Esophagus squamous epithelium (tissue), 5 donors: ENCODE measurements around the gene CREG1. TPM values are rescaled to one million over a fixed set of nuclear protein-coding genes. Genes with fewer than 3 reads are reported as not detected.

Source experiments
- DNase-seq: peaks from one replicate; lab custom pipeline; 2025; lab: John Stamatoyannopoulos, UW
- H3K27ac ChIP-seq, 4 donors: fragments of 200-600 bp; sonication (generic); one replicate each; pipeline ENCODE4 v1.5.1; 2016 to 2019; ENCODE audit warnings: mild to moderate bottlenecking in 1 of 4
- H3K27me3 ChIP-seq, 4 donors: fragments of 200-600 bp; sonication (generic); 1 replicate in 3 of 4; 2 replicates in 1 of 4; pipeline versions ENCODE4 v1.5.1 to v1.6.0; 2017 to 2021; ENCODE audit warnings: antibody characterized with exemption in 1 of 4
- H3K36me3 ChIP-seq, 3 donors: fragments of 200-600 bp; sonication (generic); one replicate each; pipeline ENCODE4 v1.5.1; 2016 to 2019
- H3K4me1 ChIP-seq, 3 donors: fragments of 200-600 bp; sonication (generic); one replicate each; pipeline ENCODE4 v1.5.1; 2017 to 2019
- H3K4me3 ChIP-seq, 4 donors: fragments of 200-600 bp; sonication (generic); 1 replicate in 3 of 4; 2 replicates in 1 of 4; pipeline ENCODE4 v1.5.1; 2016 to 2019; ENCODE audit warnings: mild to moderate bottlenecking in 2 of 4, moderate library complexity in 1 of 4
- H3K9me3 ChIP-seq, 3 donors: fragments of 200-600 bp; sonication (generic); one replicate each; pipeline ENCODE4 v1.5.1; 2016 to 2019
- CTCF ChIP-seq, 6 experiments: fragments of 450-650 bp in 4 of 6; fragments of 200-600 bp in 2 of 6; sonication (generic) in 2 of 6; IDR thresholded peaks; one replicate each; pipeline ENCODE4 v1.5.1; 2016 to 2019; ENCODE audit warnings: antibody characterized with exemption in 6 of 6, mild to moderate bottlenecking in 4 of 6, moderate library complexity in 4 of 6
- POLR2A ChIP-seq, 4 donors: fragments of 450-650 bp; IDR thresholded peaks; one replicate each; pipeline ENCODE4 v1.6.1; 2017; ENCODE audit warnings: antibody characterized with exemption in 4 of 4, mild to moderate bottlenecking in 4 of 4, moderate library complexity in 3 of 4
- WGBS, 2 donors: methylation state at CpG; one replicate each; pipeline ENCODE4 v1.1.5; 2018; 5-methylcytosine and 5-hydroxymethylcytosine counted together
- intact Hi-C: fragments of 100-400 bp; cut with DNase I; formaldehyde crosslinking; loops from one replicate; pipeline ENCODE4 v1.15.0; 2022
- total RNA-seq, 4 donors: library from RNA; depleted of rRNA; stranded (reverse); fragments of >200 nt; gene quantifications; one replicate each; pipeline ENCODE4 v1.1.0, GENCODE V29; 2016
- donor health status: DM: yes; HTN: yes; CAD: no.

The CREG1 gene
- total RNA-seq, 4 donors from 2014 or later, result 110 to 203 (median 175) TPM

GRCh38 chr1:167538657-167539056 is 14.9 kb downstream of the CREG1 start:
- no peaks in the 10 kb centered on the region for H3K27me3 ChIP-seq
- H3K9me3 ChIP-seq, result no peaks in the 10 kb centered on the region
- H3K4me3 ChIP-seq, result no peak overlapping the region
- no peak overlapping the region for H3K27ac ChIP-seq
- no peak for TF ChIP-seq CTCF (IDR thresholded peaks at IDR 0.05)
- no peak for TF ChIP-seq POLR2A (IDR thresholded peaks at IDR 0.05)
- peaks cover 0 to 25% (median 0%) of the 10 kb centered on the region in 3 donors for H3K36me3 ChIP-seq
- peaks cover 0 to 43% (median 15%) of the 10 kb centered on the region in 3 donors for H3K4me1 ChIP-seq
- intact Hi-C loops, result loop anchor here (10.0 kb wide), 1 partner anchor 474 kb away; no protein-coding TSS in a partner anchor
- DNase-seq, result no peak
- WGBS, 2 donors, result 49 to 55% methylated on average over 5 of the region's 5 CpGs

GRCh38 chr1:167533851-167534300 is 19.7 kb downstream of the CREG1 start:
- TF ChIP-seq CTCF (IDR thresholded peaks at IDR 0.05) (peak; percentile 62 to 91 (median 83)), POLR2A (IDR thresholded peaks at IDR 0.05) (no peak)
- no peak overlapping the region for H3K27ac ChIP-seq
- H3K4me3 ChIP-seq, result no peak overlapping the region
- no peaks in the 10 kb centered on the region for H3K36me3 ChIP-seq
- WGBS, 2 donors, result 0 to 20% methylated on average over 4 to 7 of the region's 8 CpGs
- intact Hi-C loops, result loop anchor here (10.0 kb wide), 1 partner anchor 469 kb away; no protein-coding TSS in a partner anchor
- DNase-seq, result peak; percentile 17
- H3K9me3 ChIP-seq, result no peaks in the 10 kb centered on the region
- H3K4me1 ChIP-seq, result peaks cover 0 to 14% (median 3%) of the 10 kb centered on the region in 3 donors
- H3K27me3 ChIP-seq, result no peaks in the 10 kb centered on the region

- Histone ChIP-seq H3K4me3 (no peak overlapping the region), H3K4me1 (peaks cover 0 to 9% (median 3%) of the 10 kb centered on the region in 3 donors), H3K36me3 (no peaks in the 10 kb centered on the region), H3K27ac (no peak overlapping the region), H3K27me3 (no peaks in the 10 kb centered on the region), H3K9me3 (no peaks in the 10 kb centered on the region)
- no peak for DNase-seq
- intact Hi-C loops, result loop anchor here (10.0 kb wide), 1 partner anchor 468 kb away; no protein-coding TSS in a partner anchor
- TF ChIP-seq CTCF (IDR thresholded peaks at IDR 0.05) (no peak), POLR2A (IDR thresholded peaks at IDR 0.05) (no peak)
- 82 to 88% methylated on average over 4 of the region's 6 CpGs for WGBS, 2 donors
Observed at GRCh38 chr1:167532964-167533824, 20.4 kb downstream of the CREG1 start.

GRCh38 chr1:167532375-167532774 is 21.2 kb downstream of the CREG1 start:
- Histone ChIP-seq H3K27me3 (no peaks in the 10 kb centered on the region), H3K4me1 (peaks cover 0 to 9% (median 3%) of the 10 kb centered on the region in 3 donors), H3K4me3 (no peak overlapping the region), H3K27ac (no peak overlapping the region), H3K9me3 (no peaks in the 10 kb centered on the region), H3K36me3 (no peaks in the 10 kb centered on the region)
- no peak for DNase-seq
- intact Hi-C loops, result loop anchor here (10.0 kb wide), 1 partner anchor 468 kb away; no protein-coding TSS in a partner anchor
- no peak for TF ChIP-seq CTCF (IDR thresholded peaks at IDR 0.05)
- no peak for TF ChIP-seq POLR2A (IDR thresholded peaks at IDR 0.05)
